Trophoblast cell (in vitro differentiated cells and primary cell): ENCODE data around the gene ERBB4.
"Not testable (repeated sequence)": the region's sequence is repeated elsewhere in the genome, so short reads cannot be mapped to it uniquely, and the experiment has no call there.

Experiments used
- DNase-seq, 2 donors: peaks; one replicate each; pipeline ENCODE4 v3.0.0-alpha.2; 2016
- H2AFZ ChIP-seq: 2 replicates; pipeline ENCODE4 v1.6.1; 2013; ENCODE audit warnings: low read length, moderate library complexity, mild to moderate bottlenecking; ENCODE audit not compliant: insufficient read depth, poor library complexity
- H2AK5ac ChIP-seq: 2 replicates; pipeline ENCODE4 v1.6.1; 2013; ENCODE audit warnings: mild to moderate bottlenecking, low read length
- H2BK120ac ChIP-seq: 2 replicates; pipeline ENCODE4 v1.6.1; 2013; ENCODE audit warnings: low read length, mild to moderate bottlenecking, moderate library complexity; ENCODE audit not compliant: insufficient read depth, poor library complexity
- H2BK12ac ChIP-seq: 2 replicates; pipeline ENCODE4 v1.6.1; 2013; ENCODE audit warnings: mild to moderate bottlenecking, low read length, moderate library complexity
- H2BK5ac ChIP-seq: 2 replicates; pipeline ENCODE4 v1.6.1; 2013; ENCODE audit warnings: low read length, low read depth, moderate library complexity, mild to moderate bottlenecking; ENCODE audit not compliant: poor library complexity
- H3K14ac ChIP-seq: 2 replicates; pipeline ENCODE4 v1.6.1; 2013; ENCODE audit warnings: mild to moderate bottlenecking, low read length
- H3K18ac ChIP-seq: 2 replicates; pipeline ENCODE4 v1.6.1; 2013; ENCODE audit warnings: mild to moderate bottlenecking, low read length
- H3K23ac ChIP-seq: 2 replicates; pipeline ENCODE4 v1.6.1; 2013; ENCODE audit warnings: low read length
- H3K27ac ChIP-seq: 2 replicates; pipeline ENCODE4 v1.5.1; 2013; ENCODE audit warnings: low read depth, mild to moderate bottlenecking, inconsistent platforms, low read length, moderate library complexity
- H3K27me3 ChIP-seq: 2 replicates; pipeline ENCODE4 v1.6.1; 2013; ENCODE audit warnings: inconsistent platforms, mild to moderate bottlenecking, low read length, moderate library complexity; ENCODE audit not compliant: insufficient read depth
- H3K36me3 ChIP-seq, 2 experiments: 1 replicate in 1 of 2; 2 replicates in 1 of 2; pipeline ENCODE4 v1.6.1; 2013; ENCODE audit warnings: low read length in 2 of 2, mild to moderate bottlenecking in 2 of 2, moderate library complexity in 1 of 2; ENCODE audit not compliant: insufficient read depth in 2 of 2, control insufficient read depth in 1 of 2
- H3K4ac ChIP-seq: 2 replicates; pipeline ENCODE4 v1.6.1; 2013; ENCODE audit warnings: low read depth, mild to moderate bottlenecking, low read length, moderate library complexity
- H3K4me1 ChIP-seq, 2 experiments: 1 replicate in 1 of 2; 2 replicates in 1 of 2; pipeline ENCODE4 v1.6.1; 2013; ENCODE audit warnings: low read length in 2 of 2, mild to moderate bottlenecking in 2 of 2, moderate library complexity in 1 of 2; ENCODE audit not compliant: insufficient read depth in 2 of 2, control insufficient read depth in 1 of 2
- H3K4me2 ChIP-seq: 2 replicates; pipeline ENCODE4 v1.6.1; 2013; ENCODE audit warnings: inconsistent platforms, mild to moderate bottlenecking, low read length, moderate library complexity
- H3K4me3 ChIP-seq: 2 replicates; pipeline ENCODE4 v1.5.1; 2013; ENCODE audit warnings: mild to moderate bottlenecking, low read depth, low read length, inconsistent platforms
- H3K79me1 ChIP-seq: one replicate; pipeline ENCODE4 v1.6.1; 2013; ENCODE audit warnings: low read length
- H3K79me2 ChIP-seq: 2 replicates; pipeline ENCODE4 v1.6.1; 2013; ENCODE audit warnings: low read length, mild to moderate bottlenecking; ENCODE audit not compliant: control insufficient read depth, insufficient read depth, poor library complexity
- H3K9ac ChIP-seq: 2 replicates; pipeline ENCODE4 v1.6.1; 2013; ENCODE audit warnings: mild to moderate bottlenecking, low read length
- H3K9me3 ChIP-seq: 2 replicates; pipeline ENCODE4 v1.6.1; 2013; ENCODE audit warnings: low read depth, mild to moderate bottlenecking, control low read depth, inconsistent platforms, low read length; ENCODE audit not compliant: insufficient read depth
- H4K12ac ChIP-seq: 2 replicates; pipeline ENCODE4 v1.6.1; 2013; ENCODE audit warnings: low read depth, mild to moderate bottlenecking, low read length, moderate library complexity
- H4K8ac ChIP-seq: 2 replicates; pipeline ENCODE4 v1.6.1; 2013; ENCODE audit warnings: low read depth, mild to moderate bottlenecking, low read length, moderate library complexity
- H4K91ac ChIP-seq: one replicate; pipeline ENCODE4 v1.6.1; 2013; ENCODE audit warnings: low read depth, mild to moderate bottlenecking, low read length, moderate library complexity
- WGBS: extraction: QIAGEN DNeasy Blood & Tissue Kit; methylation state at CpG from one replicate; pipeline ENCODE4 v1.1.7; 2013; ENCODE audit warnings: missing lambda C conversion rate; ENCODE audit not compliant: insufficient read length, insufficient coverage; ENCODE audit errors: extremely low coverage; 5-methylcytosine and 5-hydroxymethylcytosine counted together

ERBB4 gene

GRCh38 chr2:212477571-212477970, 61.0 kb downstream of the ERBB4 start:
- DNase-seq: no peak
- no peak overlapping the region for H4K12ac ChIP-seq
- no peak overlapping the region for H2BK12ac ChIP-seq
- no peaks in the 10 kb centered on the region for H3K27me3 ChIP-seq
- H3K27ac ChIP-seq: no peak overlapping the region
- H3K4me1 ChIP-seq: no peaks in the 10 kb centered on the region
- H3K9ac ChIP-seq: no peak overlapping the region
- H2BK5ac ChIP-seq: no peak overlapping the region
- no peaks in the 10 kb centered on the region for H3K79me1 ChIP-seq
- no peak overlapping the region for H3K14ac ChIP-seq
- H3K4me3 ChIP-seq: no peak overlapping the region
- no peaks in the 10 kb centered on the region for H3K9me3 ChIP-seq
- H3K18ac ChIP-seq: no peak overlapping the region
- H2BK120ac ChIP-seq: no peak overlapping the region
- no peak overlapping the region for H3K4me2 ChIP-seq
- no peak overlapping the region for H4K8ac ChIP-seq
- H2AFZ ChIP-seq: no peak overlapping the region
- H3K36me3 ChIP-seq: no peaks in the 10 kb centered on the region
- no peak overlapping the region for H2AK5ac ChIP-seq
- no CpG with 5 or more reads among the region's 2 CpGs for WGBS
- no peak overlapping the region for H4K91ac ChIP-seq
- H3K23ac ChIP-seq: no peak overlapping the region
- H3K4ac ChIP-seq: no peak overlapping the region
- H3K79me2 ChIP-seq: no peaks in the 10 kb centered on the region

- WGBS: no CpG with 5 or more reads among the region's 1 CpG
- Histone ChIP-seq H3K4me3 (no peak overlapping the region), H4K91ac (no peak overlapping the region)
Observed at GRCh38 chr2:212473211-212473610, 65.4 kb downstream of the ERBB4 start.

GRCh38 chr2:212467551-212467950, 71.1 kb downstream of the ERBB4 start:
- H2BK120ac ChIP-seq, H2AFZ ChIP-seq, H3K18ac ChIP-seq, H4K12ac ChIP-seq, H3K36me3 ChIP-seq, H2AK5ac ChIP-seq, H3K79me2 ChIP-seq, H4K8ac ChIP-seq, H3K4me3 ChIP-seq, H3K4me2 ChIP-seq, H3K4ac ChIP-seq, H3K9me3 ChIP-seq, H4K91ac ChIP-seq, H3K9ac ChIP-seq, H3K23ac ChIP-seq, H3K14ac ChIP-seq, H3K79me1 ChIP-seq, H3K27ac ChIP-seq, H2BK5ac ChIP-seq, H3K27me3 ChIP-seq, H3K4me1 ChIP-seq, H2BK12ac ChIP-seq: not testable (repeated sequence)
- DNase-seq: peak in 1 of 2 donors; percentile 10
- no CpG with 5 or more reads among the region's 2 CpGs for WGBS

More at GRCh38 chr2:212473211-212473610, 65.4 kb downstream of the ERBB4 start:
- no peak overlapping the region for H2AK5ac ChIP-seq
- H3K18ac ChIP-seq: no peak overlapping the region
- H3K14ac ChIP-seq: no peak overlapping the region
- no peak for DNase-seq
- H3K4me2 ChIP-seq: no peak overlapping the region
- no peaks in the 10 kb centered on the region for H3K36me3 ChIP-seq
- H3K27ac ChIP-seq: no peak overlapping the region
- no peak overlapping the region for H2AFZ ChIP-seq
- no peak overlapping the region for H2BK120ac ChIP-seq
- H3K4me1 ChIP-seq: no peaks in the 10 kb centered on the region
- H3K4ac ChIP-seq: no peak overlapping the region
- no peak overlapping the region for H4K8ac ChIP-seq
- no peaks in the 10 kb centered on the region for H3K27me3 ChIP-seq
- no peak overlapping the region for H3K23ac ChIP-seq
- H4K12ac ChIP-seq: no peak overlapping the region
- H3K79me1 ChIP-seq: no peaks in the 10 kb centered on the region
- no peak overlapping the region for H2BK12ac ChIP-seq
- H3K9ac ChIP-seq: no peak overlapping the region
- no peaks in the 10 kb centered on the region for H3K79me2 ChIP-seq
- no peak overlapping the region for H2BK5ac ChIP-seq
- H3K9me3 ChIP-seq: no peaks in the 10 kb centered on the region

GRCh38 chr2:212465456-212465855, 73.1 kb downstream of the ERBB4 start:
- DNase-seq: no peak
- H3K18ac ChIP-seq: no peak overlapping the region
- no peak overlapping the region for H2AK5ac ChIP-seq
- no peak overlapping the region for H2AFZ ChIP-seq
- no peaks in the 10 kb centered on the region for H3K27me3 ChIP-seq
- H4K91ac ChIP-seq: no peak overlapping the region
- H2BK12ac ChIP-seq: no peak overlapping the region
- no peaks in the 10 kb centered on the region for H3K79me2 ChIP-seq
- no CpG with 5 or more reads among the region's 1 CpG for whole genome bisulfite sequencing
- no peaks in the 10 kb centered on the region for H3K79me1 ChIP-seq
- no peaks in the 10 kb centered on the region for H3K36me3 ChIP-seq
- no peaks in the 10 kb centered on the region for H3K4me1 ChIP-seq
- H3K4ac ChIP-seq: no peak overlapping the region
- no peak overlapping the region for H4K8ac ChIP-seq
- no peak overlapping the region for H3K27ac ChIP-seq
- no peak overlapping the region for H2BK5ac ChIP-seq
- H2BK120ac ChIP-seq: no peak overlapping the region
- H4K12ac ChIP-seq: no peak overlapping the region
- H3K4me3 ChIP-seq: no peak overlapping the region
- H3K9me3 ChIP-seq: peaks cover 6% of the 10 kb centered on the region
- no peak overlapping the region for H3K9ac ChIP-seq
- H3K23ac ChIP-seq: no peak overlapping the region
- no peak overlapping the region for H3K14ac ChIP-seq
- no peak overlapping the region for H3K4me2 ChIP-seq
